ENCODE results near the gene LINGO3. TPM values are rescaled to one million over a fixed set of nuclear protein-coding genes. Genes with fewer than 3 reads are reported as not detected.

LINGO3 gene
- total RNA-seq, 1 donor from 2014 or later: 0.60 TPM

- Mint-ChIP-seq H3K27ac (peak overlapping the region; percentile 21), H3K9me3 (no peaks in the 10 kb centered on the region), H3K4me1 (peaks cover 15% of the 10 kb centered on the region), H3K4me3 (no peak overlapping the region), H3K27me3 (ENCODE audit: low read depth) (no peaks in the 10 kb centered on the region), H3K36me3 (peaks cover under 1% of the 10 kb centered on the region)
- no peak for TF ChIP-seq CTCF (IDR thresholded peaks at IDR 0.05; ENCODE audit: unreplicated experiment)
- peak in 1 of 2 experiments; percentile 60 for DNase-seq (ENCODE audit: low spot score in 2 of 2, unreplicated experiment in 2 of 2)
Measured at GRCh38 chr19:2266183-2266993, 41.6 kb downstream of the LINGO3 start.

GRCh38 chr19:2261438-2262172 is 46.3 kb downstream of the LINGO3 start:
- no peak for DNase-seq (ENCODE audit: low spot score in 2 of 2, unreplicated experiment in 2 of 2)
- Mint-ChIP-seq H3K4me1 (peaks cover 4% of the 10 kb centered on the region), H3K27ac (no peak overlapping the region), H3K9me3 (no peaks in the 10 kb centered on the region), H3K27me3 (ENCODE audit: low read depth) (no peaks in the 10 kb centered on the region), H3K4me3 (no peak overlapping the region), H3K36me3 (no peaks in the 10 kb centered on the region)
- TF ChIP-seq CTCF (IDR thresholded peaks at IDR 0.05; ENCODE audit: unreplicated experiment): peak; percentile 34

GRCh38 chr19:2260341-2260805 is 47.6 kb downstream of the LINGO3 start:
- Mint-ChIP-seq H3K36me3 (no peaks in the 10 kb centered on the region), H3K4me3 (no peak overlapping the region), H3K27me3 (ENCODE audit: low read depth) (no peaks in the 10 kb centered on the region), H3K9me3 (no peaks in the 10 kb centered on the region), H3K27ac (no peak overlapping the region), H3K4me1 (no peaks in the 10 kb centered on the region)
- no peak for DNase-seq (ENCODE audit: low spot score in 2 of 2, unreplicated experiment in 2 of 2)
- TF ChIP-seq CTCF (IDR thresholded peaks at IDR 0.05; ENCODE audit: unreplicated experiment): no peak

GRCh38 chr19:2259336-2259735 is 48.6 kb downstream of the LINGO3 start:
- Mint-ChIP-seq H3K9me3 (no peaks in the 10 kb centered on the region), H3K4me3 (no peak overlapping the region), H3K4me1 (no peaks in the 10 kb centered on the region), H3K27ac (no peak overlapping the region), H3K27me3 (ENCODE audit: low read depth) (no peaks in the 10 kb centered on the region), H3K36me3 (no peaks in the 10 kb centered on the region)
- TF ChIP-seq CTCF (IDR thresholded peaks at IDR 0.05; ENCODE audit: unreplicated experiment): no peak
- no peak for DNase-seq (ENCODE audit: low spot score in 2 of 2, unreplicated experiment in 2 of 2)

Other genes with a start within 250 kb of the LINGO3 start
- 33.0 to 34.7 TPM (median 34.1 TPM) in 3 replicates for gene MOB3A, start 211.8 kb downstream of the LINGO3 start, total RNA-seq
- 11.0 to 14.4 TPM (median 13.8 TPM) in 3 replicates for gene IZUMO4, start 211.2 kb downstream of the LINGO3 start, total RNA-seq
- gene AP3D1, start 156.6 kb downstream of the LINGO3 start, total RNA-seq: 107 to 116 TPM (median 115 TPM) in 3 replicates
- gene DOT1L, start 144.2 kb downstream of the LINGO3 start, total RNA-seq: 54.1 to 59.1 TPM (median 58.2 TPM) in 3 replicates
- gene PLEKHJ1, start 71.8 kb downstream of the LINGO3 start, total RNA-seq: 73.4 to 75.6 TPM (median 73.8 TPM) in 3 replicates
- 142 to 156 TPM (median 146 TPM) in 3 replicates for gene SF3A2, start 71.3 kb downstream of the LINGO3 start, total RNA-seq
- 42.4 to 50.1 TPM (median 44.5 TPM) in 3 replicates for gene AMH, start 58.8 kb downstream of the LINGO3 start, total RNA-seq
- 0.80 TPM in 1 of 3 replicates, not detected in the others for gene JSRP1, start 51.7 kb downstream of the LINGO3 start, total RNA-seq
- gene PEAK3, start 26.0 kb downstream of the LINGO3 start, total RNA-seq: 0.11 TPM in 1 of 3 replicates, not detected in the others
- 141 to 149 TPM (median 142 TPM) in 3 replicates for gene LSM7, start 20.4 kb upstream of the LINGO3 start, total RNA-seq
- 189 to 202 TPM (median 196 TPM) in 3 replicates for gene SPPL2B, start 20.5 kb upstream of the LINGO3 start, total RNA-seq
- 0.84 to 1.4 TPM (median 1.2 TPM) in 3 replicates for gene TMPRSS9, start 52.1 kb upstream of the LINGO3 start, total RNA-seq
- gene TIMM13, start 119.4 kb upstream of the LINGO3 start, total RNA-seq: 101 to 110 TPM (median 102 TPM) in 3 replicates
- 86.0 to 95.8 TPM (median 89.0 TPM) in 3 replicates for gene LMNB2, start 148.8 kb upstream of the LINGO3 start, total RNA-seq
- 80.0 to 84.4 TPM (median 84.1 TPM) in 3 replicates for gene GADD45B, start 168.0 kb upstream of the LINGO3 start, total RNA-seq